Measurements from ENCODE around the gene PRKAR1A.

PRKAR1A gene

GRCh38 chr17:68498479-68499326, 13.5 kb upstream of the PRKAR1A start:
- no peak overlapping the region for H3K4me3 ChIP-seq (replicated peaks; ENCODE audit: low read depth, low read length)
- DNase-seq (ENCODE audit: low read depth) = no peak
- TF ChIP-seq CTCF (IDR thresholded peaks at IDR 0.05; ENCODE audit: low read length, missing control alignments) = no peak

- H3K4me3 ChIP-seq (replicated peaks; ENCODE audit: low read depth, low read length) = no peak overlapping the region
- no peak for TF ChIP-seq CTCF (IDR thresholded peaks at IDR 0.05; ENCODE audit: low read length, missing control alignments)
- no peak for DNase-seq (ENCODE audit: low read depth)
These were observed 12.6 kb upstream of the PRKAR1A start for GRCh38 chr17:68499587-68499986.

- DNase-seq (ENCODE audit: low read depth) = no peak
- TF ChIP-seq CTCF (IDR thresholded peaks at IDR 0.05; ENCODE audit: low read length, missing control alignments) = no peak
- H3K4me3 ChIP-seq (replicated peaks; ENCODE audit: low read depth, low read length) = no peak overlapping the region
These were observed 11.2 kb upstream of the PRKAR1A start for GRCh38 chr17:68501074-68501473.

GRCh38 chr17:68505951-68506350, 6.3 kb upstream of the PRKAR1A start:
- DNase-seq (ENCODE audit: low read depth) = no peak
- no peak for TF ChIP-seq CTCF (IDR thresholded peaks at IDR 0.05; ENCODE audit: low read length, missing control alignments)
- no peak overlapping the region for H3K4me3 ChIP-seq (replicated peaks; ENCODE audit: low read depth, low read length)

- no peak for TF ChIP-seq CTCF (IDR thresholded peaks at IDR 0.05; ENCODE audit: low read length, missing control alignments)
- H3K4me3 ChIP-seq (replicated peaks; ENCODE audit: low read depth, low read length) = no peak overlapping the region
- no peak for DNase-seq (ENCODE audit: low read depth)
These were observed 4.7 kb upstream of the PRKAR1A start for GRCh38 chr17:68507576-68507975.

- DNase-seq (ENCODE audit: low read depth) = no peak
- H3K4me3 ChIP-seq (replicated peaks; ENCODE audit: low read depth, low read length) = no peak overlapping the region
- TF ChIP-seq CTCF (IDR thresholded peaks at IDR 0.05; ENCODE audit: low read length, missing control alignments) = no peak
These were observed 2.8 kb upstream of the PRKAR1A start for GRCh38 chr17:68509141-68510057.
